M059J (cell line): ENCODE measurements around the gene ZNF580. TPM values are rescaled to one million over a fixed set of nuclear protein-coding genes. Genes with fewer than 3 reads are reported as not detected.
A peak's percentile ranks its signal among the peaks of the same experiment; 100 is the strongest.

Source experiments
- DNase-seq: peaks from one replicate; pipeline ENCODE4 v3.0.0-alpha.2; 2012; ENCODE audit warnings: low read depth
- total RNA-seq: library from RNA; depleted of rRNA; stranded (reverse); fragments of >200 nt; shearing (Covaris generic); gene quantifications from 2 replicates; pipeline ENCODE4 v1.2.3, GENCODE V29; 2014

Gene ZNF580
- total RNA-seq, 1 experiment from 2014 or later = 20.9 TPM

DNA sequence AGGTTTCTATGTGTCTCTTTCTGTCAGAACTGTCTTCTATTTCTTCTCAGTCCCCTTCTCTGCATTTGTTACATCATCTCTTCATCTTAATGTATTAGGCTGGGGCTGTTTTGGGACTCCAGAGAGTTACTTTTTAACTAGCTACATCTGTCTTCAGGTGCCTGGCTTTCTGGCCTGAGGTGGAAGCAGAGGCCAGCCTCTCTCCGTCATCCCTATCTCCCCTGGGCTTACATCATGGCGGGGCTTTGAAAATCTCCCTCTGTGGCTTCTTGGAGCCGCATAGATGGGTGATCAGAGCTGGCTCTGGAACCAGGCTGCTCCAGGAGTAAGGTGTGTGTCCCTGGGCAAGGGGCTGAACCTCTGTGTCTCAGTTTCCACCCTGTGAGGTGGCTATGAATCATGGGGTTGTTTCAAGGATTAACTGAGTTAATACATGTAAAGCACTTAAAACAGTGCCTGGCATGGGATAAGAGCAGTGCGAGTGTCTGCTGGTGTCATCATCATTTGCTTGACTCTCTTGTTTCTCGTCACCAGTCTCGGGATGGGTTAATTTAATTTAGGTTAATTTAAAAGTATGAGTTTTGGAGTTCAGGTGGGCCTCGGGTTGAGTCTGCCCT, 36.2 kb downstream of the ZNF580 start:
- DNase-seq = no peak

DNA sequence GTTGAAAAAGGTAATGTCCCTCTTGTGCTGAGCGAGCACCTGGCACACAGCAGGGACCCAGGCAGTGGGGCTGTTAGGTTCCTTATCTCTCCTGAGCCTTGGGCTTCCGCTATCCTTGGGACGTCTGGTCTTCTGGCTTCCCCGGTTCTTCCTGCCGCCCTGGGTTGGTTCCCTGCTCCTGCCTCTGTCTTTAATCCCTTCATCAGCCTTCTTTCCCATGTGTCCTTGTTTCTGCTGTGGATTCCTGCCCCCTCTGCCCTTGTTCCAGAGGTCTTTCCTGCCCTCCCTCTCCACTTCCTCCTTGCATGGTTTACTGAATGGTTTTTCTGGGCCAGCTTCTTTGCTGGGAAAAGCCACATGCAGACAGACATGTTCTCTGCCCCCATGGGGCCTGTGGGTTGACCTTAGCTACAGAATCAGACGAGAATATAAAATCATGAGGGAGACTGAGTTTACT, 36.8 kb downstream of the ZNF580 start:
- no peak for DNase-seq

DNA sequence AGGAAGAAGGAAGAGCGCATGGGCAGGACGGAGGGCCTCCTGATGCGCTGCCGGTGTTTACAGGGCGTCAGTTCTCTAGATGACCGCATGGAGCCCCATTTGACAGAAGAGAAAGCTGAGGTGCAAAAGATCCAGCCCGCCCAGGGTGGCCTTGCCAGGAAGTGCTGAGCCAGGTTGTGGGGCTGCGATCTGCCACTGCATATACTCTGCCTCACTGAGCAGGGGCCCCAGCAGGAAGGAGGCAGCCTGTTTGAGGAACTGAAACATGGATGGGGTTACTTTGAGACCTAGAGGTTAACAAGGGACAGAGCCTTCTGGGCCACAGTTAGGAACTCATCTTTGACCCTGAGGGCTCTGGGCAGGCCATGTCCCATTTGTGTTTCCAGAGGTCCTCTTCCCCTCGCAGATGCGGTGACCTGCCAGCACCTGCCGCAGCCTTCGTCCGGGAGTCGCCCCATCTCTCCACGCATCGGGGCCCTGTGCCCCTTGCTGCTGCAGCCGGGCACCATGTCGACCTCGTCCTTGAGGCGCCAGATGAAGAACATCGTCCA, 37.4 kb downstream of the ZNF580 start:
- no peak for DNase-seq

DNA sequence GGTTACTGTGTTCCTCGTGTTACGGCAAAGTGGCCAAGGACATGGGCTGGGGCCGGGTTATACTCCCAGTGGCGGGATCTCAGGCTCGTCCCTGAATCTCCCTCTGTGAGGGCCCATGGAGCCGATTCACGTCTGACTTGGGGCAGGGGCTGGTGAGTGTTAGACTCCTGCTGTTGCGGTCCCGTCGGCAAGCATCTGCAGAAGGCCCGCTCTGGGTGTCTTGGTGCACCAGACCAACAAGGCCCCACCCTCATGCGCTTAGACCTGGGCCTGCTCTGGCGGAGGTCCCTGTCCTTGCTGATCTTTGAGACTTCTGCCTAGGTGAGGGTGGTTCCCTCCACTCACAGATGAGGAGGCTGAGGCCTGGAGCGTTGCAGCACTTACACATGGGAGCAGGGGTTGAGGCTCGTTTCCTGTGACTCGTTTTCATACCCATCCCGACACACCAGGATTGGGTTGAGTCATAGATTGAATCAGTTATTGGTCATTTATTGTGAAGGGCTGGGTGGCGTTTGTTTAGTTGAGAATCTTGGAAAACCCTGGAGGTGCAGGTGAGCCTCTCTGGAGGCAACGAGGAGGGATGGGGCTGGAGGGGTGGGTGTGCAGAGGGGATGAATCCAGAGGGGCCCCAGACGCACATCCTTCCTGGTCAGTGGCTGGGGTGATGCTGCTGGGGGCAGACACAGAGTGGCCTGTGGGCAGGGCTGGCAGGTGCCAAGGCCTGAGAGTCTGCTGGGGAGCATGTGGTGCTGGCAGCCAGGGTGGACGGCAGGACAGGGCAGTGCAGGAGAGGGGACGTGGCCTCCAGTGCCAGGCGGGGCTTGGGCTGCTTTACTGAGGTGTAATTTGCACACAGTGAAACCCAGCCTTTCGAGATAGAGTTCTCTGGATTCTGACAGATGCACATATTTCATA, 38.8 kb downstream of the ZNF580 start:
- DNase-seq = peak; percentile 39

DNA sequence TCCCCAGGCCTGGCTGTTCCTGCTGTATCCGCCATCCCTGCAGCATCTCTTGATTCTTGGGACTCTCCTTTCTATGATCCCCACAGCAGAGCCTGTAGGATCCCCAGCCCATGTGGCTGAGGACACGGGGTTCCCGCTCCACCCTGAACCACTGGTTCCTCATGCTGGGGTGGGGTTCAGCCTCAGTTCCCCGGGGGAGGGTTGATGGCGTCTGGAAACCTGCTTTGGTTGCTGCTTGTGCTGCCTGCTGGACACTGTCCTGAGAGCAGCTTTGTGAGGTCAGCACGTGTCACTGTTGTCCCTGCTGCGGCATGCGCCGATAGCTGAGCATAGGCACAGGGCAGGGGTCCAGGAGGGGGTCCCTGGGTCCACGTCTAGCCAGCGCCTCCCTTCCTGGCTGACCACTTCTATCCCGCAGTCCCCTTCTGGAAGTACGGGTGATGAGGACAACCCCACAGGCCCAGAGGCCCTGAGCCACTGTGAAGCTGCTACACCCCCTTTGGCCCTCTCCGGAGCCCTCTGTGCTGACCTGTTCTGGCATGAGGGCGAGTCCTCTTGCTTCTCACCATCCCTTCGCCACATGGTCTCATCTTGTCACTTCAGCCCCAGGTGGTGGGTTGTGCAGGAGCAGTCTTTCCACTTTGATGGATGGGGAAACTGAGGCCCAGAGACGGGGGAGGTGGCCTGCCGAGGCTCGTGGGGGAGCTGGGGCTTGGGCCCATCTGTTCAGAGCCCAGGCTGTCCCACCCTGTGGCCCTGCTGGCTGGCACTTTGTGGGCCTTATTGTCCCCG, 39.7 kb downstream of the ZNF580 start:
- no peak for DNase-seq

DNA sequence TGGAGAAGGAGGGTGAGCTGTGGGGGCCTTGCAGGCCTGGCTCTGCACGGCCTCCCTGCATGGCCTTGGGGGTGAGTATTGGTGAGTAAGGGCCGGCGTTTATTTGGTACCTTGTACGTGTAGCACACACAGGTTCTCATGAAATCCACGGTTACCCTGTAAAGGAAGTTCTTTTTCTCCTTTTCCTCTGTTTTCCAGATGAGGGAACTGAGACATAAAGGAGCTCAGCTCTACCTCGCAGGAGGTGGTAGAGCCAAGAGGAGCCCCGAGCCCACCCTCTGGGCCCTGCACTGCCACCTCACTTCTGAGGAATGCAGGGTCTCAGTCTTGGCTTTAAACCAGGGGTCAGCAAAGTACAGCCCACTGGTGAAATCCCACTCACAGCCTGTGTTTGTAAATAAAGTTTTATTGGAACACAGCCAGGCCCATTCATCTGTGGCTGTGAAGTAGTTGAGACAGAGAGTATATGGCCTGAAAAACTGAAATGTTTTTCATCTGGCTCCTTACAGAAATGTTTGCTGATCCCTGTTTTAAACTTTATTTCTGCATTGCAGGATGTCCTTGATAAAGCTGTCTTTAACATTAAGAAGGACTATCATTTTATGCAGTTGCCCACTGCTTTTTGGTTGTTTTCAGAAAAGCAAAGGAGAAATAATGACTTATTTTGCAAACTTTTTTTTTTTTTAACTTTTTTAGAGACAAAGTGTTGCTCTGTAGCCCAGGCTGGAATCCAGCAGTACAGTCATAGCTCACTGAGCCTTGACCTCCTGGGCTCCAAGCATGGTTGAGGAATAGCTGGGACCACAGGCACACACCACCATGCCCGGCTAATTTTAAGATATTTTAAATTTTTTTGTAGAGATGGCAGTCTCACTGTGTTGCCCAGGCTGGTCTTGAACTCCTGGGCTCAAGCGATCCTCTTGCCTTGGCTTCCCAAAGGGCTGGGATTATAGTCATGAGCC, 40.6 kb downstream of the ZNF580 start:
- no peak for DNase-seq

DNA sequence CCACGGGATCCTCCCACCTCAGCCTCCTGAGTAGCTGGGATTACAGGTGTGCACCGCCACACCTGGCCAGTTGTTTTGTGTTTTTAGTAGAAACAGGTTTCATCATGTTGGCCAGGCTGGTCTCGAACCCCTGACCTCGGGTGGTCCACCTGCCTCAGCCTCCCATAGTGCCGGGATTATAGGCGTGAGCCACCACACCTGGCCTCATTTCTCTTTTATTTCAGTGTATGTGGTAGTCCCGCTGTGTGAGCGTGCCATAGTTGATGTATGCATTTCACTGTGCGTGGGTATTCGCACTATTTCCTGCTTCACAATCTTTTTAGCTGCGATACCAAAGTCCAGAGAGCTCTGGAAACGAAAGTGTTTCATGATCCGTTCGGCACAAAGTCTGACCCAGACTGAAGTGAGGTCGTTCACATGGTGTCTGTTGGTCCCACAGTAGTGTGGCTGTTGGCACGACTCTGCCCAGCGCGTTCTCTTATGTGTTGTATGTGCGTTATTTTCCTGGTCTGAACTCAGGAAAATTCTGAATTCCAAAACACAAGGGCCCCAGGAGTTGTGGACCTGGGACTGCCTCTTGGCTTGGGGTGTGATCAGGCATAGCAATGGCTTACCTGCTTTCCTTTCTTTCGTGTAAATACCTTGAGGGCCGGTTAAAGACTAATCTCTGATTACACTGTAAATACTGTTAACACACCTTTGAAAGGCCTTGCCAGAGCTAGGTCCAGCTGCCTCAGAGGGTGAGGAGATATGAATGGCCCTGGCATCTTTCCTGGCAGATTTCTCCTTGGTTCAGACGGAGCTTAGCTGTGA, 42.9 kb downstream of the ZNF580 start:
- DNase-seq = no peak

DNA sequence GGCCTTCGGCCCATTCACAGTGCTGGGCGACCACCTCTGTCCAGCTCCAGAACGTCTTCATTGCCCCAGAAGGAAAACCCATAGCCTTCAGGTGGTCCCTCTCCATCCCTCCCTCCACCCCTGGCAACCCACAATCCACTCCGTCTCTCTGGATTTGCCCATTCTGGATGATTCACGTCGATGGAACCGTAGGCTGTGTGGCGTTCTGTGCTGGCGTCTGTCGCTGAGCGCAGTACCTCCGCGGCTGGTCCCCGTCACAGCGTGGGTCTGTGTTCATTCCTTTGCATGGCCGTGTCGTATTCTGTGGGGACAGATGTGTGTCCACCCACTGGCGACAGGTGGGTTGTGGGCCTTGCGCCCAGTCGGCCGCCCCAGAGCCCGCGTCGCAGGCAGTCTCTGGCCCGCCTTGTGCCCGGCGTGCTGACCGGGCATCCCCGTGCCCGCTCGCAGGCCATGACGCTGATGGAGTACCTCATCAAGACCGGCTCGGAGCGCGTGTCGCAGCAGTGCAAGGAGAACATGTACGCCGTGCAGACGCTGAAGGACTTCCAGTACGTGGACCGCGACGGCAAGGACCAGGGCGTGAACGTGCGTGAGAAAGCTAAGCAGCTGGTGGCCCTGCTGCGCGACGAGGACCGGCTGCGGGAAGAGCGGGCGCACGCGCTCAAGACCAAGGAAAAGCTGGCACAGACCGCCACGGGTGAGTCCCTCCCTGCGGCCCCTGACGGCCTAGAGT, 44.3 kb downstream of the ZNF580 start:
- no peak for DNase-seq

DNA sequence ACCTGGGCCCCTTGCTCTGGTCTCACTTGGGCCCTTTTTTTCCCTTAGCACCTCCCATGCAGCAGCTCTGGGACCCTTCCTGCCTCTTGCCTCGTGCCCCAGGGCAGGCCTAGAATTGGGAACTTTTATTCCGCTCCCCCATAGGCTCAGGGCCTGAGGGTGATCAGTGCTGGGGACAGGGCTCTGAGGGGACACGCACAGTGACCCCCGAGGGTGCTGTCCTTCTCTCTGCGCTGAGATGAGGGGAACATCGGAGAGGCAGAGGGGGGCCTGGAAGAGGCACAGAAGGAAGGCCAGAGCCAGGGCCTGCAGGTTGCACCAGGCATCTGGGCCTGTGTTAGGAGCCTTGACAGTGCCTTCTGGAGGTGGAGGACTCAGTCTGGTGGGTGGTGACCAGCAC, 45.0 kb downstream of the ZNF580 start:
- DNase-seq = no peak

DNA sequence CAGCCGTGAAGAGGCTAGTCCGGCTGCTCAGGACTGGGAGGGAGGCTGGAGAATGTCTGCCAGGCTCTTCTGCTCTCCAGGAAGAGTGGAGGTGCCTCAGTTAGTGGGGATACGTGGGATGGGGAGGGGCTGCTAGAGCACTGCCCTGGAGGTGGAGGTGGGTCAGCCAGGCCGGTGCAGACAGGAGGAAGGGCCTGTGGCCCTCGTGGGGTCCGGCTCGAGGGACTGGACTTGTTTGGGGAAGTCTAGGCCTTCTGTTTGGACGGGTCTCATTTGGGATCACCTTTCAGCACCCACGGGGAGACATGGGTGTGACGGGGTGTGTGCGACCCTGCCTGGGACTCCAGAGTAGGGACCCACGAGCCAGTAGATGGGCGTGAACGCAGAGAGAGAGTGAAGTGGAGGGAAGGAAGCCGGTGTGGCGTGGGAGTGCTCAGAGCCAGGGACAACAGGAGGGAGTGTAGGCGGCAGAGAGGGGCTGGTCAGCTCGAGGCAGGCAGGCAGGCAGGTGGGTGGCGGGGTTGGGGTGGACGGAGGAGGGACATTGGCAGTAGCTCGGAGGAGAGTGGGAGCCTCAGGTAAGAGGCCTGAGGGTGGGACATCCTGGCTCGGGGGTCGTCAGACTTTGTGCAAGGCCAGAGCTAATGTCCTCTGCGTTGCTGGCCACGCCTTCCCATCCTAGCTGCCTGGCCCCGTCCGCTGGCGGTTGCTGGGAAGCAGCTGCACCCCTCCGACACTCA, 45.7 kb downstream of the ZNF580 start:
- no peak for DNase-seq

DNA sequence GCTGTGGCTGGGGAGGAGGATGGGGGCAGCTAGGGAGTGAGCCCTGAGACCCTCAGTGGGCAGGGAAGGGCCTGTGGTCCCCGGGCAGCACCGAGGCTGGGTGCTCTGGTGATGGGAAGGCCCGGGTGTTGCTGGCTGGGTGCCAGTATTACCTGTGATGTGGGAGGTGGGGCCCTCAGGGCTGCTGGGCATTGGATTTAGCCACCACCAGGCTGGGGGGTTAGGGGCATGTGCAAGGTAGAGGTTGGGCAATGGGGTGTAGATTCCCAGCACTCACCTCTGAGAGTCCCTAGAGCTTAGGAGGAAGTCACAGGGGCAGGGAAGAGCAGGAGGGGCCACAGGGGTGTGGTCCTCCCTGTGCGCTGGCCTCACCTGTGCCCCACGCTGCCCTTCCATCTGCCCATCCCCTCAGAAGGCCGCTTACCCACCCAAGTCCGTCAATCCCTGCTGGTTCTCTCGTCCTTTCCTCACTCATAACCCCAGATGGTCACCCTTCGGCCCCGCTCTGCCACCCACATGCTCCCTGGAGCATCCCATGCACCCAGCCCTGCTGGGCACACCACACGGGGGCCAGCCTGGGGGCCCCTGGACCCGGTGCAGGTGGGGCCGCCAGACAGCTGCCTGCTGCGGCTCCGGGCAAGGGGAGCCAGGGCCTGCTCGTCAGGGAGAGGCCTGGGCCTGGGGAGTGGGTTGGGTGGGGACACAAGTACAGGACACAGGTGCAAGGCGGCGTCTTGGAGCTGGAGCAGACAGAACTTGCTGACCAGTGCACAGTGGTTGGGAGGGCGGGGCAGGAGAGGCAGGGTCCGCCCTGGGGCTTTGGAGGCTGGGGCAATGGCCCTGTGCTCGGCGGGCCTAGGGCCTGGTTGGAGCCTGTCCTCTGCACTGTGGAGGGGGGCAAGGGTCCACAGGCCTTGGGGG, 46.7 kb downstream of the ZNF580 start:
- no peak for DNase-seq

DNA sequence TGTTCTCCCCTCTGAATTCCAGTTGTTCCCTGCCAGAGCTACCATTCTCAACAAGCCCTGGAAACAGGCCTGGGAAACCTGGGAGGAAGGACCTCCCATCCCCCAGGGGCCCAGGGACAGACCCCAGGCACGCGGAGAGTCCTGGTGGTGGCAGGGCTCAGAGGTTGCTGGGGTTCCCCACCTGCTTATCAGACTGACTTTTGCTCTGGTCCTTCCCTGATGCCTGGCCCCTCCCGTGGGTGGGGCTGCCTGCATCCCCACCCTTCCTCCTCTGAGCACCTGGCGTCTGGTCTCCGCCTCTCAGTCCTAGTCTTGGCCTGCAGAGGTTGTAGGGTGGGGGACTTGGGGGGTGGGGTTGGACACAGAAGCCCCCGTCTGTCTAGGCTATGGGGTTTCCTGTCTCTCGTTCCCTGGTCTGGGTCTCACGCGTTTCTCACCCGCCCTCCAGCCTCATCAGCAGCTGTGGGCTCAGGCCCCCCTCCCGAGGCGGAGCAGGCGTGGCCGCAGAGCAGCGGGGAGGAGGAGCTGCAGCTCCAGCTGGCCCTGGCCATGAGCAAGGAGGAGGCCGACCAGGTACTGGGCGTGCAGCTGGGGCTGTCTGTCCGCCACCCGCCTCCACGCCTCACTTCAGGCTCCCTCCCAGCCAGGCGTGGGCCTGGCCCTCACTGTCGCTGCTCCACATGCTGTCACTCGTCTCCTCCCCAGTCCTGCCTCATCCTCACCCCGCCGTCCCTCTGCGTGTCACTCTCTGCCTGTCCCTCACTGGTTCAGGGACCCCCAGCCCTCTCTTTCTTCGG, 47.8 kb downstream of the ZNF580 start:
- DNase-seq = no peak

DNA sequence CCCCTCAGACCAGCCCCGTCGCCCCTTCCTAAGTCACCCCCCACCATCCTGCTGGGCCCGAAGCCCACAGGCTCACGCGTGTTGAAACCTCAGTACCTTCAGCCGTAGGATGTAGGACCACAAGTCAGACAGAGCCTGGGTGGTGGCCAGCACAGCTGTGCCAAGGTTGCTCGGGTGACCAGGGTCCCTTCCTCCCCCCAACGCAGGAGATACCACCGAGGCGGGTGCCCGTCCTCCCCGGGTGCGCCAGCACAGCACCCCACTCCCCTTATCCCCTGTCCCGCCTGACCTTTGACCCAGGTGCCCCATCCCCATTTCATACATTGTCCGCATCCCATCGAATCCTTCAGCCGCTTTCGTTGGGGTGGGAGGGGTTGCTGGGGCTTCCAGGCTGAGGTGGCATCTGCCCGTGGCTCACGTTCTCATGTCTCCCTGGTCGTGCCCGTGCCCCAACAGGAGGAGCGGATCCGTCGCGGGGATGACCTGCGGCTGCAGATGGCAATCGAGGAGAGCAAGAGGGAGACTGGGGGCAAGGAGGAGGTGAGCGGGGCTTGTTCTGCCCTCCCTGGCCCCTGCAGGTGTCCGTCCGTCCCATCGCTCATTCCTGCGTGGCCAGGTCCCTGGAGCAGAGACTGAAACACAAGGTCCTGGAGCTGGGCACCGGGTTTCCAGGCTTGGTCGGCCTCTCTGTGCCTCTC, 48.8 kb downstream of the ZNF580 start:
- DNase-seq = no peak

DNA sequence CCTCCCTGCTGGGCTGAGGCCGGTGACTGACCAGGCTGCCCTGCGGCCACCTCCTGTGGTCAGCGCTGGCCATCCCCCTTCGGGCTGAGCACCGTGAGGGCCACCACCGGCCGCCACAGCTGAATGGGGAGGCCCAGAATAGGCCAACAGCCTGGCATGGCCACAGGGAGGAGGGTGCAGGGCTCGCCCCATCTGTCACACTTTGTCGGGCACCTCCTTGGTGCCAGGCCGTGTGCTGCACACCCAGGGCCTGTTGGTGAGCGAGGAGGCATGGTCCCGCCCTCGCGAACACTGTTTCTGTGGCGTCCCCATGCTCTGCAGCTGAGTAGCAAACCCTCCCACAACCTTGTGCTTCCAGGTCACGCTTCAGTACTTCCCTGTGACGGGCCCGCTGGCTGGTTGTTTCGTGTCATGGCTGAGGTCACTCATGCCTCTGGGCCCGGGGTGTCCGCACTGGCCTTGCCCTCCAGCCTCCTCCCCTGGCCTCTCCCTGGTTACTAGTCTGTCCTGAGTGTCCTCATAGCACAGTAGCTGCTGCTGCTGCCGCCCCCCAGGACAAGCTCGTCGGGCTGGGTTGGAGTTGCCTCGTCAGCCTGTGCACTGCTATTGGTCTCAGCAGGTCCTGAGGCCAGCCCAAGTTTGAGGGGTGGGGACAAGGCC, 49.4 kb downstream of the ZNF580 start:
- DNase-seq = no peak

DNA sequence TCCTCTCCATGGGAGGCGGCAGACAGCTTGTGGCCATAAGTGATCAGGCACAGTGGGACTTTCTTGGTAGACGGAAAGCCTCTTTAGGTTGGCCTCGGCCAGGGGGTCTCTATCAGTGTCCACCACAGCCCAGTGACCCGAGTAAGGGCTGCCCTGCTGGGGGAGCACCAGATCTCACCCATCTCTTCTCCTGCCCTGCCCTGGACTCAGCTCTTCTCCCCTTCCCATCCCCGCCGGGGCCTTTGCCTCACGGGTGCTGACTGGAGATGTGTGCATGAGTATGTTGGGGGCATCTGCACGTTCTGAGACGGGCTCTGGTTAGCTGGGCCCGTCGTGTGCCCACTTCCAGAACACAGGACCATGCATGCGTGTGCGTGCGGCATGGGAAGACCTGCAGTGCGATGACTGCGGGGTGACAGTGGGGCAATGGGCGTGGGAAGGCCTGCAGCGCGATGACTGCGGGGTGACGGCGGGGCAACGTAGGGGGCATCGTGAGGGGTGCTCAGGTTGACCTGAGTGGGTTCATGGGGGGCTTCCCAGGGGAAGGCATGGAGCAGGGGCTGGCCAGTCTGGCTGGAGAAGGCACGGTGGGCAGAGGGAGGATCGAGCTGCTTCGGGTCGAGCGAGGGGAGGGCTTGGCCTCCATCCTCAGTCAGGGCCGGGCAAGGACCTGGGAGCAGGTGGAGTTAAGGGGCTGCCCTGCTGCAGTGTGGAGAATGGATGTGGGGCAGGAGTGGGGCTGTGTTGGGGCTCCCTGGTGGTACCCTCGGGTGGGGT, 50.2 kb downstream of the ZNF580 start:
- no peak for DNase-seq
